Stimulated activated naive CD4-positive, alpha-beta T cell (primary cell): ENCODE data around the gene MST1.

Experiments
- DNase-seq, 6 experiments: peaks; one replicate each; lab custom pipeline; 2025; lab: John Stamatoyannopoulos, UW

The MST1 gene

GRCh38 chr3:49689046-49689907 lies at the start of gene MST1, which contains the start of gene RNF123:
Gene MST1 (minus strand): TSS chr3:49689474. CDS start chr3:49688691, 783 bp downstream.
Gene RNF123 (plus strand): TSS chr3:49689557. CDS start chr3:49691166, 1,609 bp downstream.
- DNase-seq: no peak

- DNase-seq: no peak
Observed at GRCh38 chr3:49738067-49738713, 48.9 kb upstream of the MST1 start.

GRCh38 chr3:49734752-49735151 lies 45.5 kb upstream of the MST1 start:
- DNase-seq: no peak

GRCh38 chr3:49733551-49733950 lies 44.3 kb upstream of the MST1 start:
- no peak for DNase-seq

GRCh38 chr3:49732597-49732996 lies 43.3 kb upstream of the MST1 start:
- DNase-seq: no peak

GRCh38 chr3:49729966-49730609 lies 40.8 kb upstream of the MST1 start:
- no peak for DNase-seq

- DNase-seq: no peak
Observed at GRCh38 chr3:49727924-49728361, 38.7 kb upstream of the MST1 start.

GRCh38 chr3:49727154-49727923 lies 38.1 kb upstream of the MST1 start:
- DNase-seq: no peak

GRCh38 chr3:49725906-49726681 lies 36.8 kb upstream of the MST1 start:
- DNase-seq: no peak

GRCh38 chr3:49724586-49724985 lies 35.3 kb upstream of the MST1 start:
- DNase-seq: peak in 4 of 6 experiments; percentile 28 to 54 (median 46)

- peak; percentile 76 to 89 (median 85) for DNase-seq
Observed at GRCh38 chr3:49723628-49724551, 34.6 kb upstream of the MST1 start, which contains the start of gene GMPPB. Gene GMPPB (minus strand): TSS chr3:49723951. CDS start chr3:49723726, 225 bp downstream.

GRCh38 chr3:49723296-49723627 lies 34.0 kb upstream of the MST1 start:
- DNase-seq: peak; percentile 32 to 62 (median 54)

GRCh38 chr3:49722896-49723295 lies 33.6 kb upstream of the MST1 start:
- DNase-seq: no peak

- DNase-seq: no peak
Observed at GRCh38 chr3:49721896-49722781, 32.9 kb upstream of the MST1 start.

GRCh38 chr3:49721596-49721895 lies 32.3 kb upstream of the MST1 start:
- DNase-seq: no peak

- no peak for DNase-seq
Observed at GRCh38 chr3:49720855-49721595, 31.8 kb upstream of the MST1 start.

GRCh38 chr3:49719214-49719884 lies 30.1 kb upstream of the MST1 start, which contains the start of gene AMIGO3:
Gene AMIGO3 (minus strand): TSS chr3:49719684. CDS start chr3:49719465, 219 bp downstream.
- peak; percentile 80 to 95 (median 90) for DNase-seq

GRCh38 chr3:49718858-49719213 lies 29.6 kb upstream of the MST1 start:
- DNase-seq: no peak
